Neural progenitor cell (in vitro differentiated cells): Measurements from ENCODE around the gene OXSR1. TPM values are rescaled to one million over a fixed set of nuclear protein-coding genes. Genes with fewer than 3 reads are reported as not detected.

Source experiments
- DNase-seq: peaks from one replicate; pipeline ENCODE4 v3.0.0-alpha.2; 2016; ENCODE audit warnings: low spot score
- H2AFZ ChIP-seq: fragments of 200-600 bp; sonication (generic); replicated peaks from 2 replicates; pipeline ENCODE4 v1.6.1; 2016; ENCODE audit warnings: antibody characterized with exemption
- H3F3A ChIP-seq: fragments of 200-600 bp; sonication (generic); 2 replicates; pipeline ENCODE4 v1.6.1; 2016; ENCODE audit warnings: antibody characterized with exemption, low read depth
- H3K27ac ChIP-seq: fragments of 200-600 bp; sonication (generic); 2 replicates; pipeline ENCODE4 v1.5.1; 2016; ENCODE audit warnings: mild to moderate bottlenecking
- H3K27me3 ChIP-seq: fragments of 200-600 bp; sonication (generic); 2 replicates; pipeline ENCODE4 v1.6.1; 2016; ENCODE audit warnings: mild to moderate bottlenecking, moderate library complexity
- H3K36me3 ChIP-seq: fragments of 200-600 bp; sonication (generic); 2 replicates; pipeline ENCODE4 v1.5.1; 2016
- H3K4me1 ChIP-seq: fragments of 200-600 bp; sonication (generic); 2 replicates; pipeline ENCODE4 v1.6.1; 2016; ENCODE audit warnings: mixed run types
- H3K4me2 ChIP-seq: fragments of 200-600 bp; sonication (generic); 2 replicates; pipeline ENCODE4 v1.6.1; 2016
- H3K4me3 ChIP-seq: fragments of 200-600 bp; sonication (generic); 2 replicates; pipeline ENCODE4 v1.5.1; 2016
- H3K79me2 ChIP-seq: fragments of 200-600 bp; sonication (generic); 2 replicates; pipeline ENCODE4 v1.6.1; 2016; ENCODE audit warnings: low read depth
- H3K9ac ChIP-seq: fragments of 200-600 bp; sonication (generic); 2 replicates; pipeline ENCODE4 v1.6.1; 2016
- H3K9me3 ChIP-seq: fragments of 200-600 bp; sonication (generic); 2 replicates; pipeline ENCODE4 v1.5.1; 2016; ENCODE audit warnings: low read depth
- H4K20me1 ChIP-seq: fragments of 200-600 bp; sonication (generic); 2 replicates; pipeline ENCODE4 v1.6.1; 2016; ENCODE audit warnings: low read depth
- H3K27ac Mint-ChIP-seq: 3 replicates; pipeline ENCODE4 v1.8.0; 2021; ENCODE audit warnings: mixed read lengths
- H3K27me3 Mint-ChIP-seq: 2 replicates; pipeline ENCODE4 v1.8.0; 2022; ENCODE audit warnings: low read depth, mild to moderate bottlenecking, inconsistent platforms, moderate library complexity, mixed read lengths; ENCODE audit not compliant: insufficient read depth
- H3K36me3 Mint-ChIP-seq: 3 replicates; pipeline ENCODE4 v1.8.0; 2021; ENCODE audit warnings: mixed read lengths
- H3K4me1 Mint-ChIP-seq: 3 replicates; pipeline ENCODE4 v1.8.0; 2021; ENCODE audit warnings: mixed read lengths
- H3K4me3 Mint-ChIP-seq: 3 replicates; pipeline ENCODE4 v1.8.0; 2021; ENCODE audit warnings: mild to moderate bottlenecking, moderate library complexity, mixed read lengths
- H3K9me3 Mint-ChIP-seq: 3 replicates; pipeline ENCODE4 v1.8.0; 2020; ENCODE audit warnings: mixed read lengths
- CTCF ChIP-seq: fragments of 200-600 bp; sonication (generic); IDR thresholded peaks from 2 replicates; pipeline ENCODE4 v1.5.1; 2017; ENCODE audit warnings: antibody characterized with exemption, mild to moderate bottlenecking
- EZH2 ChIP-seq: fragments of 200-600 bp; sonication (generic); IDR thresholded peaks from 2 replicates; pipeline ENCODE4 v1.6.1; 2017; ENCODE audit warnings: antibody characterized with exemption, mild to moderate bottlenecking, moderate library complexity
- EZH2phosphoT487 ChIP-seq: fragments of 200-600 bp; sonication (generic); IDR thresholded peaks from 2 replicates; pipeline ENCODE4 v1.6.1; 2017; ENCODE audit warnings: antibody characterized with exemption
- total RNA-seq: library from RNA; depleted of rRNA; stranded (reverse); fragments of >200 nt; gene quantifications from 2 replicates; pipeline ENCODE4 v1.2.3, GENCODE V29; 2015; ENCODE audit warnings: low replicate concordance

OXSR1 gene
- total RNA-seq, 1 donor from 2014 or later = 65.8 TPM

- Histone ChIP-seq H3K36me3 (no peaks in the 10 kb centered on the region), H4K20me1 (no peaks in the 10 kb centered on the region), H3K4me1 (peaks cover 9% of the 10 kb centered on the region), H3K27me3 (no peaks in the 10 kb centered on the region), H2AFZ (no peak overlapping the region), H3F3A (no peaks in the 10 kb centered on the region), H3K4me3 (no peak overlapping the region), H3K79me2 (no peaks in the 10 kb centered on the region), H3K4me2 (no peak overlapping the region), H3K9ac (no peak overlapping the region), H3K27ac (no peak overlapping the region), H3K9me3 (no peaks in the 10 kb centered on the region)
- no peaks in the 10 kb centered on the region for H3K9me3 Mint-ChIP-seq
- peaks cover 6% of the 10 kb centered on the region for H3K27me3 Mint-ChIP-seq
- H3K4me3 Mint-ChIP-seq = no peak overlapping the region
- no peak for DNase-seq
- TF ChIP-seq EZH2 (no peak), EZH2phosphoT487 (no peak), CTCF (no peak)
- no peak overlapping the region for H3K27ac Mint-ChIP-seq
- no peaks in the 10 kb centered on the region for H3K36me3 Mint-ChIP-seq
- peaks cover 17% of the 10 kb centered on the region for H3K4me1 Mint-ChIP-seq
These were observed 102.8 kb downstream of the OXSR1 start for GRCh38 chr3:38268087-38268486.

GRCh38 chr3:38268522-38268921, 103.2 kb downstream of the OXSR1 start:
- no peak for DNase-seq
- Histone ChIP-seq H3K79me2 (no peaks in the 10 kb centered on the region), H4K20me1 (no peaks in the 10 kb centered on the region), H3K27ac (no peak overlapping the region), H3K9me3 (no peaks in the 10 kb centered on the region), H3K4me1 (peaks cover 9% of the 10 kb centered on the region), H3K4me3 (no peak overlapping the region), H3K36me3 (no peaks in the 10 kb centered on the region), H3F3A (no peaks in the 10 kb centered on the region), H3K27me3 (no peaks in the 10 kb centered on the region), H2AFZ (no peak overlapping the region), H3K9ac (no peak overlapping the region), H3K4me2 (no peak overlapping the region)
- no peak overlapping the region for H3K27ac Mint-ChIP-seq
- H3K27me3 Mint-ChIP-seq = peaks cover 6% of the 10 kb centered on the region
- H3K36me3 Mint-ChIP-seq = no peaks in the 10 kb centered on the region
- no peak overlapping the region for H3K4me3 Mint-ChIP-seq
- no peaks in the 10 kb centered on the region for H3K9me3 Mint-ChIP-seq
- peaks cover 16% of the 10 kb centered on the region for H3K4me1 Mint-ChIP-seq
- TF ChIP-seq EZH2phosphoT487 = no peak
- TF ChIP-seq CTCF = no peak
- no peak for TF ChIP-seq EZH2

GRCh38 chr3:38270606-38271005, 105.3 kb downstream of the OXSR1 start:
- Mint-ChIP-seq H3K4me1 (peaks cover 6% of the 10 kb centered on the region), H3K4me3 (no peak overlapping the region), H3K9me3 (no peaks in the 10 kb centered on the region), H3K36me3 (peaks cover 3% of the 10 kb centered on the region), H3K27me3 (peaks cover 6% of the 10 kb centered on the region), H3K27ac (no peak overlapping the region)
- H4K20me1 ChIP-seq = no peaks in the 10 kb centered on the region
- DNase-seq = no peak
- H3K36me3 ChIP-seq = no peaks in the 10 kb centered on the region
- H3F3A ChIP-seq = no peaks in the 10 kb centered on the region
- H3K4me3 ChIP-seq = no peak overlapping the region
- no peaks in the 10 kb centered on the region for H3K9me3 ChIP-seq
- H3K27me3 ChIP-seq = no peaks in the 10 kb centered on the region
- no peak overlapping the region for H3K9ac ChIP-seq
- H3K79me2 ChIP-seq = no peaks in the 10 kb centered on the region
- peaks cover 3% of the 10 kb centered on the region for H3K4me1 ChIP-seq
- H2AFZ ChIP-seq = no peak overlapping the region
- no peak overlapping the region for H3K4me2 ChIP-seq
- H3K27ac ChIP-seq = no peak overlapping the region
- TF ChIP-seq EZH2phosphoT487 (no peak), EZH2 (no peak), CTCF (no peak)
